HG03139 (cell line): ENCODE results near the gene C5AR2.
"Not testable (repeated sequence)": the region's sequence is repeated elsewhere in the genome, so short reads cannot be mapped to it uniquely, and the experiment has no call there.

Source experiments
- ATAC-seq: cut with Tn5 transposase; IDR thresholded peaks from one replicate; pipeline ENCODE4 v1.9.1; 2021; ENCODE audit not compliant: unreplicated experiment

The C5AR2 gene

DNA sequence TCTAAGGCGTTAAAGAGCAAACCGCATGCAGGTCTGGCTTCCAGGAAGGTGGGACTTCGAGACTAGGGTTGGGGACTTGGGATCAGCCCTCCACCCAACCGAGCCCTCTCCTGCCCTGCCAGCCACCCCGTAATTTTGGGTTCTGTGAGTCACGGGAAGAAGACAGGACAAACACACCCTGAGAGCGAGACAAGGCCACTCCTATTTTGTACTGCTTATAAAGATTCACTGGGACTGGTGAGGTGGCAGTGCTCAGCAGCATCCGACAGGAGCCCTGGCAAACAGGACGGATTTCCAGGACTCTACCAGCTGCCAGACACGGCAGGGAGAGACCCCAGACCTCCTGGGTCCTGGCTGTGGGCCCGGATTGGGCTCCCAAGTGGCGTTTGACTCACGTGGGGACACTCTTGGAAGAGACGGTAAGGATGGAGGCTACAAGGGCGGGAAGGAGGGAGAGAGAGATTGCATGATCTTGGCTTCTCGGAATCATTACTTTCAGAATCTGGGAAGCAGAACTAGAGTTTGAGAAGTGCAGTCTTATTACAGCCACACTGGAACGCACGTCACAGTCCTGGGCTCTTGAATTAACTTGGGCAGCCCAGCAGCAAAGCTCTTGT lies at the start of gene C5AR2:
C5AR2 (plus strand) TSS at position 245 of the 617 bp plus-strand sequence. CDS start 8,625 bp downstream, outside the sequence.
- ATAC-seq = no peak

DNA sequence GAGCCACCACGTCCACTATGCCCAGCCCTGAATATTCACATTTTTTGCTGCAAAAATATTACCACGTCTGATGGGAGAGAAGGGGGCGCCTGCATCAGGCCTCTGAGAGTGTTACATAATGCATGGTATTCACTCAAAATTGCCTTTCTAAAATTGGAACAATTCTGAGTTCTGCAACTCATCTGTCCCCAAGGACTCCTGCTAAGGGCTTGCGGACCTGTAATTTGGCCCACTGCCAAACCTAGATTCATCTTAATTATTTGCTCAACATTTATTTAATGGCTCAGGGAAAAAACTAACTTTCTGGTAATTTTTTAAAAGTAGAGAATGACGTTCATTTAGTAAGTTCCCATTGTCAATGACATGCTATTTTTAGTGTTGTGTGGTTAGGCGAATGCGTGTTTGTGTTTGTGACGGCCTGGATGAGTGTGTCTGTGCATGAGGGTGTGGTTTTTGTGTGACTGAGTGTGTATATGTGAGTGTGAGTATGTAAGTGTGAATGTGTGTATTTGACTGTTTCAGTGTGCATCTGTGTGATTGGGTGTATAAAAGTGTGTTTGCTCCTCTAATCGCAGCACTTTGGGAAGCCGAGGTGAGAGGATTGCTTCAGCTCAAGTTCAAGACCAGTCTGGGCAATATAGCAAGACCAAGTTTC lies 48.4 kb upstream of the C5AR2 start:
- no peak for ATAC-seq

DNA sequence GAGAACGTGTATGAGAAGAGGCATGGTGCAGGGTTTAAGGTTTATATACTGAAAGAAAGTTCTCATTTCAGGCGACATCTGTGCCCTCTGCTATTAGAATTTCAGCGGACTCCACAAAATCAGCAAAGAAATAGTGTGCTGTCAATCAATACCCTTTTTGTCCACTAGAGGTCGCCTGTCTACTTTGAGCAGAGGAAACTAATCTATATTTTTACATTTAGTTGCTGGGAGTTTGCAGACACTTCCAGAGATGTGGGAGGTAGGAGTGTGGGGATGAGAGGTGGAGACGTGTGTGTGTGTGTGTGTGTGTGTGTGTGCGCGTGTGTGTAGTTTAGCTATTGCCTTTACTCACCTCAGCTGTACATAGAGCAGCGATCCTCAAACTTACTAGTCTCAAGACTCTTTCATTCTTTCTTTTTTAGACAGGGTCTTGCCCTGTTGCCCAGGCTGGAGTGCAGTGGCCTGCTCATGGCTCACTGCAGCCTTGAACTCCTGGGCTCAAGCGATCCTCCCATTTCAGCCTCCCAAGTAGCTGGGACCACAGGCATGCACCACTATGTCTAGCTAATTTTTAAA lies 47.6 kb upstream of the C5AR2 start:
- no peak for ATAC-seq

DNA sequence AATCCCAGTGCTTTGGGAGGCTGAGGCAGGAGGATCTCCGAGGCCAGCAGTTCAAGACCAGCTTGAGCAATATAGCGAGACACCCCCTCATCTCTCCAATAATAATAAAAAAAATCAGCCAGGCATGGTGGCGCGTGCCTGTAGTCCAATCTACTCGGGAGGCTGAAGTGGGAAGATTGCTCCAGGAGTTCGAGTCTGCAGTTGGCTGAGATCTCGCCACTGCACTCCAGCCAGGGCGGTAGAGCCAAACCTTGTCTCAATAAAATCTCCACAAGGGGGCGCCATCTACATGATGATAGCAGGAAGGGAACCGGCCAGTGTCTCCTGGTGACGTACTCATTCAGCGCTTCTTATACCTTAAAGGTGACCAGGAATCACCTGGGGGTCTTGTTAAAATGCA lies 35.9 kb upstream of the C5AR2 start:
- no peak for ATAC-seq

DNA sequence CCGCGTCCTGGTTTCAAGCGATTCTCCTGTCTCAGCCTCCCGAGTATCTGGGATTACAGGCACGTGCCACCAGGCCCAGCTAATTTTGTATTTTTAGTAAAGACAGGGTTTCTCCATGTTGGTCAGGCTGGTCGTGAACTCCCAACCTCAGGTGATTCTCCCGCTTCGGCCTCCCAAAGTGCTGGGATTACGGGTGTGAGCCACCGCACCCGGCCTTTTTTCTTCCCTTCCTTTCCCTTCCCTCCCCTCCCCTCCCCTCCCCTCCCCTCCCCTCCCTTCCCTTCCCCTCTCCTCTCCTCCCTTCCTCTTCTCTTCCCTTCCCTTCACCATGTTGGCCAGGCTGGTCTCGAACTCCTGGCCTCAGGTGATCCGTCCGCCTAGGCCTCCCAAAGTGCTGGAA lies 31.1 kb upstream of the C5AR2 start:
- ATAC-seq = not testable (repeated sequence)

DNA sequence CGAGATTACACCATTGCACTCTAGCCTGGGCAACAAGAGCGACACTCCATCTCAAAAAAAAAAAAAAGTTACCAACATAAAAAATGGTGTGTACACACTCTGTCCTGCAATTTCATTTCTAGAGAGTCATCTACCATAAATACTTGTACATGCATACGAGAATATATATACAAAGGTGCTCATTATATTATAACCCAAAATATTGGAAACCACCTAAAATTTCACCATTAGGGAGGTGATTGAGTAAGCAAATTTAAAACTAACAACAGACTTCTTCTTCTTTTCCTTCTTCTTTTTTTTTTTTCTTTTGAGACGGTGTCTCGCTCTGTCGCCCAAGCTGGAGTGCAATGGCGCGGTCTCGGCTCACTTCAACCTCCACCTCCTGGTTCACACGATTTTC lies 29.7 kb upstream of the C5AR2 start:
- ATAC-seq = no peak

DNA sequence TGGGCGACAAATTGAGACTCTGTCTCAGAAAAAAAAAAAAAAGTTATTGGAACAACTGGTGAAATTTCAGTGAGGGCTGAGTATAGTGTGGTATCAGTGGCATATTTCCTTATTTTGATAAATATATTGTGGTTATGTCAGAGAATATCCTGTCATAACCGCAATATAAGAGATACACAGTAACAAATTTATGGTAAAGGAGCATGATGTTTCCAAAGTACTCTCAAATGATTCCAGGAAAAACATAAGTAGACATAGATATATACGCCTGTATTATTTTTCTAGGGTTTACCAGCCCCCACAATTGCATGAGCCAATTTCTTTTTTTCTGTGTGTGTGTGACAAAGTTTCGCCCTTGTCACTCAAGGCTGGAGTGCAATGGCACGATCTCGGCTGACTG lies 28.0 kb upstream of the C5AR2 start:
- no peak for ATAC-seq

DNA sequence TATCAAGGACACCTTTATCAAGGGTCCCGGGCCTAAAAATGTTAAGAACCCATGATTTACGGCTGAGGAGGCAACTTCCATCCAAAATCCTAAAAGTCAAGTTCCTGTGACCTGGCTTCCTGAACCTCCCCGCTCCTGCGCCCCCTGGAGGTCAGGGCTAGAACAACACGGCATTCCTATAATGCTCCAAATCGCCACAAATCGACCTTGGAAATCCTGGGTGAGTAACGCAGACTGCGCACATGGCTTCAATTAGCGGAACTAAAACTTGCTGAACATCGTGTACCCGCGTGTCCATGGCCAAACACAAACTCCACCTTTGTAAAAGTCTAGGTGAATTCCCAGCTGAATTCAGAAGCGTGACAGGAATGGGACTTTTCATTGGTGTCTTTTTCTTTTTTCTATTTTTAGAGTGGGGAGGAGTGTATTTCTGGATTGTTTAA lies 26.6 kb upstream of the C5AR2 start:
- no peak for ATAC-seq

DNA sequence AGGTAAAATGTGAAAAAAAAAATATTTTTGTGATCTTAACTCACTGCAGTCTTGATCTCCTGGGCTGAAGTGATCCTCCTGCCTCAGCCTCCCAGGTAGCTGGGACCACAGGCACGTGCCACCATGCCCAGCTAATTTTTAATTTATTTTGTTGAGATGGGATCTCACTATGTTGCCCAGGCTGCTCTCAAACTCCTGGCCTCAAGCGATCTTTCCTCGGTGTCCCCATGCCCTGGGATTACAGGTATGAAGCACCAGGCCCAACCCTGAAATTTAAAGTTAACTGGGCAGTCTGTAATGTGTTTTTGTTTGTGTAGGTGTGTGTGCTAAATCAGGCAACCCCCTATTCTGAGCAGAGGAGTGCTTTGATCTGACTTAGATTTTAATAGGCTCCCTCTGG lies 25.7 kb upstream of the C5AR2 start:
- no peak for ATAC-seq

DNA sequence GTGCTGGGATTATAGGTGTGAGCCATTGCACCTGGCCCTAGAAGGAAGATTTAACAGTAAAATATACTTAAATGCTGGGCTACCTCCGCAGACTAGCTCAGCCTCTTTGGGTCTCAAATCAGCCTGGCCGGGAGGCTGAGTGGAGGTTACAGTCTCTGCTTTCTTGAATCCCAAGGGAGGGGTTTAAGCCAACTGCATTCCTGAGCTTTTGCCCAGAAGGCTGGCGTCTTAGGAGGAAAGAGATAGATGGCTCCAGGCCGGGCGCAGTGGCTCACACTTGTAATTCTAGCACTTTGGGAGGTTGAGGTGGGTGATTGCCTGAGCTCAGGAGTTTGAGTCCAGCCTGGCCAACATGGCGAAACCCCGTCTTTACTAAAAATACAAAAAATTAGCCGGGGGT lies 22.9 kb upstream of the C5AR2 start:
- ATAC-seq = no peak

DNA sequence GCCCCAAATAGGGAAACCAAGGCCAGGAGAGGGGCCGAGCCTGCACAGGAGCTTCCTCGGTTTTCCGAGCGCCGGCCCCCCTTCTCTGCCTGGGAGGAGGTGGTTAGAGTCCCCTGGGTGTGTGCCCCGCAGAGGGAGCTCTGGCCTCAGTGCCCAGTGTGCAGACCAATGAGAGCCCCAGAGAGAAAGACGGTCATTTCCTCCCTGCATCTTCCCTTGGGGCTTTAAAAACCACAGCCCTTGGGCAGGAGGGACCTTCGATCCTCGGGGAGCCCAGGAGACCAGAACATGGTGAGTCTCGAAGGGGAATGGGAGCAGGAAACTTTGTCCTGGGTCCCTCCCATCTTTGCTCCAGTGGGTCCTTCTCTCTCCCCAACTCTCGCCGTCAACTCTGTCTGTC lies 22.4 kb upstream of the C5AR2 start, which contains the start of gene C5AR1:
C5AR1 (plus strand) TSS at position 254 of the 400 bp plus-strand sequence; CDS start at position 289, 35 bp downstream.
- no peak for ATAC-seq

DNA sequence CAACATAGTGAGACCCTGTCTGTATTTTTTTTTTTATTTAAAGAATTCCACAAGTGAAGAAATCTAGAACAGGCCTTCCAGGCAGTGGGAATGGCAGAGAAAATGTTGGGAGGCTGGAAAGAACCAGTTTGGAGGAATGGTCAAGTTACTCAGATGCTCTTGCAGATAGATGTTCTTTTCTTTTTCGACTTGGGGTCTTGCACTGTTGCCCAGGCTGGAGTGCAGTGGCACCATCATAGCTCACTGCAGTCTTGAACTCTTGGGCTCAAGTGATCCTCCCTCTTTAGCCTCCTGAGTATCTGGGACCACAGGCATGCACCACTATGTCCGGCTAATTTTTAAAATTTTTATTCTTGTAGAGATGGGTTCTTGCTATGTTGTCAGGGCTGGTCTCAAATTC lies 21.7 kb upstream of the C5AR2 start:
- no peak for ATAC-seq

DNA sequence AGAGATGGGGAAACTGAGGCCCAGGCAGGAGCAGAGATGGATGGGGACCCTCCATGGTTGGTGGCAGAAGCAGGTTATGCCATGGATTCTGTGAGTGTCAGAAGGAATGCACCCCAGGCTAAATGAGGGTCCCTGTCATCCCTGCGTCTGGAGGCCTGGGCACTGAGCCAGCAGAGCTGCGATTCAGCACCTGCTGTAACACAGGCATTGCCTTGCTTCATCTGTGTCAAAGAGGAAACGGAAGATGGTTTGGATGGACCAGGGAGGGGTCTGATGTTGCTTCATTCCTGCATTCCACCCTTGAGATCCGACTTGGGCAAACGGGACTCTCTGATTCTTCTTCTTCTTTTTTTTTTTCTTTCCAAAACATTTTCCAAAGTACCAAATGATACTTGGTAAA lies 21.2 kb upstream of the C5AR2 start:
- ATAC-seq = no peak

DNA sequence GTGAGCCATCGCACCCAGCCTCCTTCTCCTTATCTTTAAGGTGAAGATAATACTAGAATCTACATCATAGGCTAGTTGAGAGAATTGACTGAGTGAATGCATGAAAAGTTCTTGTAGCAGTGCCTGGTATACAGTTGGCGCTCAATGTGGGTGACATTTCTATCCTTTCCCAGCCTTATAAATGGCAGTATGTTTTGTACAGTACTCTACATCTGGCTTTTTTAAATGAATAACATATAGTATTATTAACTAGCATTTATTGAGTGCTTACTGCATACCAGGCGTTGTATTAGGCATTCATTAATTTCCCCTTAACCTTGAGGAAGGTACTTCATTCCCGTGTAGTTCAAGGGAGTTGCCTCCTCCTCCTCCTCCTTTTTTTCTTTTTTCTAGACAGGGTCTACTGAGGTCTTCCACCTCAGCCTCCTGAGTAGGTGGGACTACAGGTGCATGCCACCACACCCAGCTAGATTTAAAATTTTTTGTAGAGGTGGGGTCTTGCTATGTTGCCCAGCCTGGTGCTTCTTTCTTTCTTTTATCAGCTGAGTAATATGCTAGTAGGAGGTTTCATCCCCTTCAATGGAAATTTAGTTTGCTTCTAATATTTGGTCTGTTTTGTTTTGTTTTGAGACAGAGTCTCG lies 19.5 kb upstream of the C5AR2 start:
- no peak for ATAC-seq

DNA sequence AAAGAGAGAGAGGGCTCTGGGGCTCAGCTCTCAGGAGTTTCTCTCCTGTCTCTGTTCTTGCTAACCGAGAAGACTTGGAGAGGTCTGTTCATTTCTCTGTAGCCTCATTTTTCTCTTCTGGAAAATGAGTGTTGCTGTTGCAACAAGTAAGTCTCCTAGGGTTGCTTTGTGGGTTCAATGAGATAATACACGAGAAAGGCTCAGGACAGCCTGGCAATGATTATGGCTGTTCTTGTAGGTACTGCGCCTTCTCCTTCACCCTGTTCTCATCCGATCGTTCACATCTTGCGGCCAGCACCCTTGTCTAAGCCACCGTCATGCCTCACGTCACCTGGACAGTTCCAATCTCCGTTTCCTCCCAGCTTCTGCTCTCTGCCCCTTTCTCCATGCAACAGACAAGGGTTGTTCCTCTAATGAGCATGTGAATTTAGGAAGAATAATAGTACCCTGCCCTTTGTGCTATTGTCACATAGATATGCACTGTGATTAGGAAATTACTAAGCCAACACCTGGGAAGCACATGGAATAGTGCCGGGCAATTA lies 18.1 kb upstream of the C5AR2 start:
- ATAC-seq = no peak

DNA sequence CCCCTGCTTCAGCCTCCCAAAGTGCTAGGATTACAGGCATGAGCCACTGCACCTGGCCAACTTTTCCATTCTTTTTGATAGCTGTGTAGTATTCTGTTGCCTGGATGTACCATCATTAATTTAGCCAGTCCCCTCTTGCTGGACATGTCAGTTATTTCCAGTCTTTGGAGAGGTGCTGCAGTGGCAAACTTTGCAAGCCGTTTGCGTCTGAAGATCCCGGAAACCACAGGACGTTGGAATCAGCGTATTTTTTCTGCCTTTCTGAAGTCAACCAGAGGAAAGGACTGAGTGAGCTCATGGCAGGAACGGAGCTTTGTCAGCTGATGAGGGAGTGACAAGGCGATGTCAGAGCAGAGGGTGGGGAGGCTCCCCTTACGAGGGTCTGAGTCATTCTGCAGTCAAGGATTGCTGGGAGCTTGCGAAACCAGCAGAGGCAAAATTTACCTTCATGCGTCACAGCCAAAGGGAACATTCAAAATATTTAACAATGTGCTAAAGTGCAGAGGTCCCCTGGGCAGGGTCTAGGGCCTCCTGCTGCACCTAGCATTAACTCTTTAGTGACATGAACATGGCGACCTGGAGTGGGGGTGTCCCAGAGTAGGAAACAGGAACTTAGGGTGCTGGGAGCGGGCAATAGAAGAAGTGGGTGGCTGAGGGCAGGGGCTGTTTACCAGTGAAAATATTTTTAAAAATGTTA lies 16.7 kb upstream of the C5AR2 start:
- ATAC-seq = no peak

DNA sequence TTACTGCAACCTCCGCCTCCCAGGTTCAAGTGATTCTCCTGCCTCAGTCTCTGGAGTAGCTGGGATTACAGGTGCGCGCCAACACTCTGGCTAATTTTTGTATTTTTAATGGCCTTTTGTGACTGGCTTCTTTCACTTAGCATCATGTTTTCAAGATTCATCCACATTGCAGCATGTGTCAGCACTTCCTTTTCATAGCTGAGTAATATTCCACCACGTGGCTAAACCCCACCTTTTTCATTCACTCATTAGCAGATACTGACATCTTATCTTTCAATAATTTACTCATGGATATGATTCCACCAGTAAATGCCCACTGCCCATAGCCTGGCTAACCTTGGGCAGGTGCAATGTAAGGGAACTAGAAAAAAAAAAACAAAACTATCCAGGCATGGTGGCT lies 15.5 kb upstream of the C5AR2 start:
- ATAC-seq = no peak

DNA sequence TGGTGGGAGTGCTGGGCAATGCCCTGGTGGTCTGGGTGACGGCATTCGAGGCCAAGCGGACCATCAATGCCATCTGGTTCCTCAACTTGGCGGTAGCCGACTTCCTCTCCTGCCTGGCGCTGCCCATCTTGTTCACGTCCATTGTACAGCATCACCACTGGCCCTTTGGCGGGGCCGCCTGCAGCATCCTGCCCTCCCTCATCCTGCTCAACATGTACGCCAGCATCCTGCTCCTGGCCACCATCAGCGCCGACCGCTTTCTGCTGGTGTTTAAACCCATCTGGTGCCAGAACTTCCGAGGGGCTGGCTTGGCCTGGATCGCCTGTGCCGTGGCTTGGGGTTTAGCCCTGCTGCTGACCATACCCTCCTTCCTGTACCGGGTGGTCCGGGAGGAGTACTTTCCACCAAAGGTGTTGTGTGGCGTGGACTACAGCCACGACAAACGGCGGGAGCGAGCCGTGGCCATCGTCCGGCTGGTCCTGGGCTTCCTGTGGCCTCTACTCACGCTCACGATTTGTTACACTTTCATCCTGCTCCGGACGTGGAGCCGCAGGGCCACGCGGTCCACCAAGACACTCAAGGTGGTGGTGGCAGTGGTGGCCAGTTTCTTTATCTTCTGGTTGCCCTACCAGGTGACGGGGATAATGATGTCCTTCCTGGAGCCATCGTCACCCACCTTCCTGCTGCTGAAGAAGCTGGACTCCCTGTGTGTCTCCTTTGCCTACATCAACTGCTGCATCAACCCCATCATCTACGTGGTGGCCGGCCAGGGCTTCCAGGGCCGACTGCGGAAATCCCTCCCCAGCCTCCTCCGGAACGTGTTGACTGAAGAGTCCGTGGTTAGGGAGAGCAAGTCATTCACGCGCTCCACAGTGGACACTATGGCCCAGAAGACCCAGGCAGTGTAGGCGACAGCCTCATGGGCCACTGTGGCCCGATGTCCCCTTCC lies 11.8 kb upstream of the C5AR2 start:
- ATAC-seq = no peak

DNA sequence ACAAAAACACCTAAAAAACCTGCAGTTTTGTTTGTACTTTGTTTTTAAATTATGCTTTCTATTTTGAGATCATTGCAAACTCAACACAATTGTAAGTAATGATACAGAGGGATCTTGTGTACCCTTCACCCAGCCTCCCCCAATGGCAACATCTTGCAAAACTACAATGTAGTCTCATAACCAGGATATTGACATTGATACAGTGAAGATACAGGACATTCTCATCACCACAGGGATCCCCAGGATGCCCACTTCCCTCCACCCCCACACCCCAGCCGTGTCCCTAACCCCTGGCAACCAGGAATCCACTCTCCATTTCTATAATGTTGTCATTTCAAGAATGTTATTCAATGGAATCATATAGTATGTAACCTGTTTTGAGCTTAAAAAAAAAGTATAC lies 10.3 kb upstream of the C5AR2 start:
- no peak for ATAC-seq

DNA sequence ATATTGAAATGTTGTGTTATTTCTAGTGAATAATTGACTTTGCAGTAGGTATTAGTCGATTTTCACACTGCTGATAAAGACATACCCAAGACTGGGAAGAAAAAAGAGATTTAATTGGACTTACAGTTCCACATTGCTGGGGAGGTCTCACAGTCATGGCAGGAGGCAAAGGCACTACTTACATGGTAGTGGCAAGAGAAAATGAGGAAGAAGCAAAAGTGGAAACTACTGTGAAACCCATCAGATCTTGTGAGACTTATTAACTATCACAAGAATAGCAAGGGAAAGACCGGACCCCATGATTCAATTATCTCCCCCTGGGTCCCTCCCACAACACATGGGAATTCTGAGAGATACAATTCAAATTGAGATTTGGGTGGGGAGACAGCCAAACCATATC lies 9.9 kb upstream of the C5AR2 start:
- no peak for ATAC-seq
